ENCODE measurements around the gene ATG12.

DNA sequence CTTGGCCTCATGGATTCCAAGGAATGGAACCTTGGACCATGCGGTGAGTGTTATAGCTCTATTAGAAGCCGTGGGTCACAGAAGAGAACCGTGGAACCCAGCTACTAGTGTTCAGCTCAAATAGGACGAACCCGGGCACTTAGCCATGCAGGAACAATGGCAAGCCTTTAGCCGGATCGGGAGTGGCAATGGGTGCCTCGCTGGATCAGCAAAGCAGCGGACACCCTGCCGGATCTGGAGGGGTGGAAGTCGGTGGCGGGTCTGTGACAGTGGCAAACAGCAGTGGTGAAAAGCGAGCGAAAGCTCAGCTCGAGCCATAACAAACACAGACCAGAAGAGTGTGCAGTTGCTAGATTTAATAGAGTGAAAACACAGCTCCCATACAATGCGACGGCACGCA, 22.5 kb downstream of the ATG12 start:
- TF ChIP-seq, protein P1, sequence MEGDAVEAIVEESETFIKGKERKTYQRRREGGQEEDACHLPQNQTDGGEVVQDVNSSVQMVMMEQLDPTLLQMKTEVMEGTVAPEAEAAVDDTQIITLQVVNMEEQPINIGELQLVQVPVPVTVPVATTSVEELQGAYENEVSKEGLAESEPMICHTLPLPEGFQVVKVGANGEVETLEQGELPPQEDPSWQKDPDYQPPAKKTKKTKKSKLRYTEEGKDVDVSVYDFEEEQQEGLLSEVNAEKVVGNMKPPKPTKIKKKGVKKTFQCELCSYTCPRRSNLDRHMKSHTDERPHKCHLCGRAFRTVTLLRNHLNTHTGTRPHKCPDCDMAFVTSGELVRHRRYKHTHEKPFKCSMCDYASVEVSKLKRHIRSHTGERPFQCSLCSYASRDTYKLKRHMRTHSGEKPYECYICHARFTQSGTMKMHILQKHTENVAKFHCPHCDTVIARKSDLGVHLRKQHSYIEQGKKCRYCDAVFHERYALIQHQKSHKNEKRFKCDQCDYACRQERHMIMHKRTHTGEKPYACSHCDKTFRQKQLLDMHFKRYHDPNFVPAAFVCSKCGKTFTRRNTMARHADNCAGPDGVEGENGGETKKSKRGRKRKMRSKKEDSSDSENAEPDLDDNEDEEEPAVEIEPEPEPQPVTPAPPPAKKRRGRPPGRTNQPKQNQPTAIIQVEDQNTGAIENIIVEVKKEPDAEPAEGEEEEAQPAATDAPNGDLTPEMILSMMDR (IDR thresholded peaks at IDR 0.05) = no peak
- no peak for TF ChIP-seq EZH2phosphoT487 (IDR thresholded peaks at IDR 0.05)

Measured in neural progenitor cell (in vitro differentiated cells).